HG03442 (cell line): ENCODE measurements around the gene CDK15.
"Not testable (repeated sequence)": the region's sequence is repeated elsewhere in the genome, so short reads cannot be mapped to it uniquely, and the experiment has no call there.

ENCODE experiments used
- ATAC-seq: cut with Tn5 transposase; IDR thresholded peaks from one replicate; pipeline ENCODE4 v1.9.1; 2021; ENCODE audit warnings: mild to moderate bottlenecking, moderate library complexity; ENCODE audit not compliant: unreplicated experiment

CDK15 gene

DNA sequence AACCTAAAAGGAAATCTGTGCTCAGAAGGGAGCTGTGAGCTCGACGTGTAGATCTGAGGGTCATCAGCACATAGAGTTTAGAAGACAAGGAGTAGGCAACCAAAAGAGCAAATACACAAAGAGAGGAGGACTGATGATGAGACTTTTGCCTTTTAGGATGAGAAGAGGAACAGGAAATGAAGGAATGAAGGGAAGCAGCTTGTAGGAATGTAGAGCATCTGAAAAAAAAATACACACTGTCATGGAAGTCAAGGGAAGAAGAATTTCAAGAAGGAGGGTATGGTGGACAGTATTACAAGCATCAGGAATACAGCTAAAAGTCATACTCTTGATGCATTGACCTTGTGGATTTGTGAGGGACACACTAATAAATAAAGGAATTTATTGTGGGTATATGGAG, 21.9 kb downstream of the CDK15 start:
- ATAC-seq, result no peak

DNA sequence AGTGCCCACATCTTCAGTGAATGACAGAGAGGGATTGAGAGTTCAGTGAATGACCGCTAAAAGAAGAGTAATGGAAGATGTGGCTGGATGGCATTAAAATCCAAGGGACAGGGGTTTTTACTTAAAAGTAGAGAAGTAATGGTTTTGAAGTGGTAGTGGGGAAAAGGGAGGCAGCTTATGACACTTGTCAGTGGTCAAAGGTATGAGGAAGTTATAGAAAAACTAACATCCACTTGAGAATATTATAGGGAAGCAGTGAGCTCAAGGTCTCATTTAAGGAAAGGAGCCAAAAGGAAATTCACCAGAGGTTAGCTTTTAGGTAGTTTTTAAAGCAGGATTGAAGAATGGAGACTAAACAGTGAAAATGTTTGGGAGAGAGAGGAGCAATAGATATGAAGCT, 24.3 kb downstream of the CDK15 start:
- ATAC-seq, result no peak

DNA sequence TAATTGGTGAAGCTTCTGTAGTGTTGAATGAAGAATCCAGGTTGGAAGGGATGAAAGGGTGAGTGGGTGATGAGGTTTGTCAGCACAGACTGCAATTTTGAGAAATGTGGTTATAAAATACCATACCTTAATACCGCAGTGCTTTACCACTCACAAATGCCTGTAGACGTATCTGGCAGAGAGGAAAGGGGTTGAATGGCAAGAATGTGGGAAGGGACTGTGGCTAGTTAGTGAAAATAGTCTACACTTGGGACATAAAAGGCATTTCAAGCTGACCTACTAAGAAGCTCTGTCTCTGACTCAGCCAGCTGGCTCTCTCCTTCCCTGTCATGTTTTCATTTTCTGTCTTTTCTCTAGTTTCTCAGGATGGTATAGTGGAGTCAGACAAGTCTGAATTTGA, 25.1 kb downstream of the CDK15 start:
- no peak for ATAC-seq

DNA sequence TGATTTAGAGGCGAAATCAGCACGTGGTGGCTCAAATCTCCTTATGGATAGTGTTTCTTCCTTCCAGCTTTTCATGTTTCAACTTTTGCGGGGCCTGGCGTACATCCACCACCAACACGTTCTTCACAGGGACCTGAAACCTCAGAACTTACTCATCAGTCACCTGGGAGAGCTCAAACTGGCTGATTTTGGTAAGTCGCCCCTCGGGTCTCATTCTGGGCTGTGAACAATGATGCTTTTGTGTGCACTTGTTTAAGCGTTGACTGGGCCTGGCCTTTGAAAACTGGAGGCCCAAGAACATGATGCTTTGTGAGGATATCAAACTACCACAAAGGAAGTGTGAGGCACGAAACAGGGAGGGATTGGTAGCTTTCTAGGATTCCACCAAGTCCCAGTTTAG, 27.4 kb downstream of the CDK15 start:
- ATAC-seq, result no peak

DNA sequence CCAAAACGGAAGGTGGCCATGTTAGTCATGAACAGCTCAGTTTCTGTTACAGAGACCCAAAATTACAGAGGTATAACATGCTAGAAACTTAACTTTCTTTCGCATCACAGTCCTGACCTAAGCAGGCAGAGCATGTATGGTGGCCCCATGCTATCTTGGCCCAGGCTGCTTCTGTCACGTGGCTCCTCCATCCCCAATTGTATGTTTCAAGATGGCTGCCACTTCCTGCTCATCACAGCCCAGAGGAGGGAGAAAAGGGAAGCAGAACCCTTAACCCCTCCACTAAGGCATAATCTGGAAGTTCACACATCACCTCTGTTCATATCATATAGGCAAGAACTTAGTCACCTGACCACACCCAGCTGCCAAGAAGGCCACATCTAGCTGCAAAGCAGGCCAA, 28.7 kb downstream of the CDK15 start:
- no peak for ATAC-seq

DNA sequence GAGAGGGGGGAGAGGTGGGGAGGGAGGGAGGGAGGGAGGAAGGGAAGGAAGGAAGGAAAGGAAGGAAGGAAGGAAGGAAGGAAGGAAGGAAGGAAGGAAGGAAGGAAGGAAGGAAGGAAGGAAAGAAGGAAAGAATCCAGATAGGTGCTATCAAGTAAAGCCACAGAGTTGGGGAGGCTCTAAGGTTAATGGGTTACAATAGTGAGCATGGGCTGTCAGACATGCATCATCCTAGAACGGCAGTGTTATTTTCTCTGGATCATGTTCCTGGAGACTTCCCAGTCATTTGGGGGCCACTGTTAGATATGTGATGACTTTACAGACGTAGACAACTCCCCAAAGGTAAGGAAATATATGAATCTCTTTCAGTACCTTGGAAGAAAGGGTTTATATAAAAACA, 31.1 kb downstream of the CDK15 start:
- no peak for ATAC-seq

DNA sequence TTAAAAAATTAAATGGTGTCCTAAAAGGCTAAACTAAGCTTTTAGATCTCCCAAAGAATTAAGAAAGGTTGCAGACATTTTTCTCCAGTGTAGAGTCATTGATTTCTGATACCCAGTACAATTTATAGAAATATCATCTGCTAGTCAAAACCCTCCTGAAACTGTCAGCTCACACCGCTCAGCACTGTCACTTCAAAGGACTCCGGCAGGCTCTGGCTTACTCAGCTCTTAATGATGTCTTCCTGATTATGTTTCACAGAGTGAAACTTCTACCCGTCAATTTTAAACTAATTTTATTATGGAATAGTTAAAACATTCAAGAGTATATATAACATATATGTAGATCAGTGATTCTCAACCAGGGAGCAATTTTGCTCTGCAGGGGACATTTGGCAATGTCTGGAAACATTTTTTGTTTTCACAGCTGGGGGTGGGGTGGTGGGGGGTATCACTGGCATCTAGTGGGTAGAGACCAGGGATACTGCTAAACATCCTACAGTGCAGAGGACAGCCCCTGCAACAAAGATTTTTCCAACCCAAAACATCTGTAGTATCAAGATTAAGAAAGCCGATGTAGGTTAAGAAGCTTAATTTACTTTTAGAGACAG, 31.6 kb downstream of the CDK15 start:
- ATAC-seq, result no peak

DNA sequence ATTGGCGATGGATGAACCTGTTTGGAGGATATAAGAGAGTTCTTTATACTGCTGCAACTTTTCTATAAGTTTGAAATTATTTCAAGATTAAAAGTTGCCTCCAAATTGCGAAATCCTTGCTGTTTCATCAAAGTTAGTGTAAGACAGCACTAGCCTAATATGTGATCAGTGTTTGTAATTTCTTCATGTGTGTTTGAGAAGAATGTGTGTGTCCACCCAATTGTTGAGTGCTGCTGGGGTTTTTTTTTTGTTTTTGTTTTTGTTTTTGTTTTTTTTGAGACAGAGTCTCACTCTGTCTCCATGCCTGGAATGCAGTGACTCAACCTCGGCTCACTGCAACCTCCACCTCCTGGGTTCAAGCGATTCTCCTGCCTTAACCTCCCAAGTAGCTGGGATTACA, 33.4 kb downstream of the CDK15 start:
- no peak for ATAC-seq

DNA sequence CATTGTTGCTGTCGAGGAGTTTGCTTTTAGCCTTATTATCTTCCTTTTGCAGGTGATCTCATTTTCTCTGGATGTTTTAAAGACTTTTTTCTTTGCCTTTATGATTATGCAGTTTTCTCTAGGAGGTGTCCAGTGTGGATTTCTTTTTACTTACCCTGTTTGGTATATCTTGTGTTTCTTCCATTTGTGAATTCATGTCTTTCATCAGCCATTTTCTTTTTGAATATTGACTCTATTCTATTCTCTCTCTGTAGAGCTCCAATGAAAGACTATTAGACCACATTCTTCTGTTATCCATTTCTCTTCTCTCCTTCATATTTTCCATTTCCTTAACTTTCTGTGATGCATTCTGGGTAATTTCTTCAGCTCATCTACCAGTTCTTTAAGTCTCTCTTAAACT, 34.4 kb downstream of the CDK15 start:
- ATAC-seq, result no peak

DNA sequence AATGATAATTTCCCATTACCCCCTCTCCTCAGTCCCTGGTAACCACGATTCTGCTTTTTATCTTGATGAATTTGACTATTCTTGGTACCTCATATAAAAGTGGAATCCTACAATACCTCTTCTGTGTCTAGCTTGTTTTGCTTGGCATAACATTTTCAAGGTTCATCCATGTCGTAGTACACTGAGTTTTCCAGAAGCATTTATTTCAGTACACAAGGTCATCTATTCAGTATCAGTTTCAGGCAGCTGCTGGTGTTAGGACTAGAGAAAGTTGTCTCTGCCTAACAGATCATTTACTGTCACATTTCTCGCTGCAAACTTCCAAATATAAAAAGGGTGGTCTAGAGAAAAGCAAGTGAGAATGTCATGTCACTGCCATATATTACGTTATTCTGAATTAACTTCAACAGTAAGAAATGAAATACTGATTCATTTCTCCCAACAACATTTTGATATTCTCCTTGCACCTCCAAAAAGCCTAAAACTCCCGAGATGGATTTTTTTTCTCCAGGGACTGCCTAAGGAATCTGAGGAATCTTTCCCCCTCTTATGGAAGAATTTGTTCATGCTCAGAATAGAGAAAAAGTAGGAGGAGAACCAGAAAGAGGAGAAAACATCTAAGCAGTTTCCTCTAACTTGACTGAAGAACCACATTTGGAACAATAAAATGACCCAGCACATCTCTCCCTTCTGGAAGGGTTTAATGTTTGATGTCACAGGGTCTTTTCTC, 36.0 kb downstream of the CDK15 start:
- ATAC-seq, result no peak

DNA sequence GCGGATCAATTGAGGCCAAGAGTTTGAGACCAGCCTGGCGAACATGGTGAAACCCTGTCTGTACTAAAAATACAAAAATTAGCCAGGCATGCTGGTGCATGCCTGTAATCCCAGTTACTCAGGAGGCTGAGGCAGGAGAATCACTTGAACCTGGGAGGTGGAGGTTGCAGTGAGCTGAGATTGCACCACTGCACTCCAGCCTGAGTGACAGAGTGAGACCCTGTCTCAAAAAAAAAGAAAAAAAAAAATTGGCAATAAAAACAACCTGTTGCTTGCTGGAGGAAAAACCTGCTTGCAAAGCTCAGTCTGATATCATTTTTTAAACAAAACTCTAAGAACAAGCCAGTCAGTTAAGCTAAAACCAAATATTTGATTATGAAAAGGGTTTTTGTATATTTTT, 38.6 kb downstream of the CDK15 start:
- not testable (repeated sequence) for ATAC-seq

DNA sequence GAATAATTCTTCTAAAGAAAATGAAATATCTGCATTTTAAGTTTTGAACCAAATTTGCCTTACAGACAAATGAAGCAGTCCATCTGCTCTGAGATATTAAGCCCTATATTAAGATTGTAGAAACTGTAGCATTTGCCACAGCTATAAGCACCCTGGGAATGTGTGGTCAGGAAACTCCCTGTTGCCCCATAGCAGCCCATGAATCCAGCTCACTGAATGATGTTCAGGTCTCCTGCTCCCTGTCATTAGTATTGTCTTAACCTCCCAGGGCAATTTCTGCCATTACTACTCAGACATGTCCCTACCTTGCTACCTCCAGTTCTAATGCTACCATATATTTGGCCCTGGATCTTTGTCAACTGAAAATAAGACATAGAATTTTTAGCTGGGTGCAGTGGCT, 41.1 kb downstream of the CDK15 start:
- ATAC-seq, result no peak

DNA sequence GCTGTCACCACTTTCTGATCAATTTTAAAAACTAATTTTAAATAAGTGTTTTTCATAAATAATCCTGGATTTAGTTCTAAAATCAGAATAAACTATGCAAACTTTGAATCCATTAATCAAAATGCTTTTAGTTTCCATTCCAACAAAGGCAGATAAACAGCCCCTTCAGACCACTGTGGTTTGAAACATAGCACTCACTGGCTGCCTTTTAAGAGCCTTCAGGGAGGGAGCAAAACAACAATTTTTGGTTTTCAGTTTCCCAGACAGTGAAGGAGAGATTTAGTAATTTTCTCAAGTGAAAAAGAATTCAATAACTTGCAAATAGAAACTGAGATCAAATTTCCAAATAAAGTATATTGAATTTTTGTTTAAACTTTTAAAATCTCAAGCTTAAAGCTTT, 46.1 kb downstream of the CDK15 start:
- ATAC-seq, result no peak

DNA sequence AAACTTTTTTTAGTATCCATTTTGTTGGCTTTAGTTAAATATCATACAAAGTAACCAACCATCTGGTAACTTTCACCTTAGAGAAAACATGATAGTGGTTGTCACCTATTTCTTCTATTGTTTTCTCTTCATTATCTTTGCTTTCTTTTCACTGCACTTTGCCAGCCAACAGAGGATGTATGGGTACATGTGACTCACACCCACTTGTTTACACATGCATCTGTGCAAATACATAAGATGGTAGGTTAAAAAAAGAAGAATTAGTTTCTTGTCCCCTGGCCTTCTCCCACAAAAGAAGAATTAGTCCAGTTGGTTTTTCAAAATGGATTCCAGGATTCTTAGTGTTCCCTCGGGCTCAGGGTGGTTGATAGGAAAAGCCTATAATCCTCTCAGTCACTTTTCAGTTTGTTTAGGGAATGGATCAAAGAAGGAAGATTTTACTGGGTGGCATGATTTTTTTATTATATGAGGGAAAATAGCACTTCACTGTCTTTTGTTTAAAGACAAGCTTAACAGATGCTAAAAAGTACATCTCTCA, 46.6 kb downstream of the CDK15 start:
- ATAC-seq, result no peak

DNA sequence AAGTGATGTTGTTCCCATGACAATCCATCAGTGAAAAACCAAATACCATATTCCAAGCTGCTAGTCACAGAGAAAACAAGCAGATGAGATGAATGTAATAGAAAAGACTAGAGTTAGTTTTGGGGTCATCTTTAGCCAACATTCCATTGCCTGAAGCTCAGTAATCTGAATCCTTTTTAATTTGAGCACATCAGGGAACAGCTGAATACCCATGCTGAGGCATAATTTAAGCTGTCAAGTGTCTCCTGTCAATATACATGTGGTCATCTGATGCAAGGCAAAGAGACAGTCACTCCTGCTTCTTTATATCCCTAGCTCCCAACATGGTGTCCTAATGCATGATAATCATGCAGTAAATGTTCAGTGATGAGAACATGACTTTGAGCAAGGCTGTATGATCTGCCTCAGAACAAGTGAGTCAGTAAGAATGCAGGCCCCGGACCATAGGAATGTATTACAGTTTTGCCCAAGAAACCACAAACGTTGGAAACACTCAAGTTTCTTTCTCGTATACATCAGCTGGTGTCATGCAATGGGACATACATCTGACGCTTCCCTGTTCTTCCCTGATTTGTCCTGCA, 48.0 kb downstream of the CDK15 start:
- ATAC-seq, result no peak

DNA sequence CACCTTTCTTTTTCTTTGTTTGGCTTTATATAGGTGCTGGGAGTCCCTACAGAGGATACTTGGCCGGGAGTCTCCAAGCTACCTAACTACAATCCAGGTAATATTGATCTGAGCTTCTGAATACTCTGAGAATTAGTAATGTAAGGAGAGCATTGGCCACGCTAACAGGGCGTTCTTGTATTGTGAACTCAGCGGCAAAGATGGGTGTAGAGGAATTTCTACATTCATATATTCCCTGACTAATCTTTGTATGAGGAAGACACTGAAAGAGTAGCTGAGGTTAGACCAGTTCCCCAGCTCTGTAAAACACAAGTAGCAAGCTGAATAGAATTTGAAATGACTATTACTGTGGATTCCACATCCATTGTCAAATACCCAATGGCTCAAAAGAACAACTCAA, 48.5 kb downstream of the CDK15 start:
- ATAC-seq, result no peak

DNA sequence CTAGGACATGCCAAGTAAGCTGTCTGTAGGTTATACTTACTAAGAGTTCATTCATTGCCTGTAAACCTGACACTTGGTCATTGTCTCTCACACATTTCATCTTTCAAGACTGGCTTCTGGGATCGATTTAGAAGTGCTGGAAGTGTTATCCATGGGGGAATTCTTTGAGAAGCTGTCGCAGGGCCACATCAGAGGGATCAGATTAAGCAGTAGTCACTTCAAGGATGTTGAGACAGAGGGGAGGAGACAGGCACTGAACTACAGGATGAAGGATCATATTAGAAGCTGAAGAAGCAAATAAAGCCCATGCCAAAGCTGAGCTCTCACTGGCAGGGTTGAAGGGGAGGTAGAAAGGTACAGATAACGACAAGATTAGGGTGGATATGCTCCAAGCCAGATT, 49.0 kb downstream of the CDK15 start:
- ATAC-seq, result no peak

DNA sequence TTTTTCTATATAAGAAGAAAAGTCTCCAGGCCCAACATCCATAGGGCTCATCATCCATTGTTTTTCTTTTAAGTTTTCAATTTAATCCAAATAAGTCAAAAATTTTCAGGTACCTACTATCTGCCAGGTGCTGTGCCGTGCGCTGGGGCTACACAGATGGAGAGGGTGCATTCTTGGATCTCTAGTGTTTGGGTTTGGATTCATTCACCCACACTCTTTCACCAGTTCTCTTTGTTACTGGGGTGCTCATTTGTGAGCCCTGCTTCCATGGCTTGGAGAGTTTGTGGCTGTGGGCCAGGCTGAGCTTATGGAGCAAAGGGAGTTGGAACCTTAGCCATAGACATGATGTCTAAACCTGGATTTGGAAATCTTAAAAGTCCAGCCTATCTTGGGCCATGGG, 51.0 kb downstream of the CDK15 start:
- ATAC-seq, result no peak

DNA sequence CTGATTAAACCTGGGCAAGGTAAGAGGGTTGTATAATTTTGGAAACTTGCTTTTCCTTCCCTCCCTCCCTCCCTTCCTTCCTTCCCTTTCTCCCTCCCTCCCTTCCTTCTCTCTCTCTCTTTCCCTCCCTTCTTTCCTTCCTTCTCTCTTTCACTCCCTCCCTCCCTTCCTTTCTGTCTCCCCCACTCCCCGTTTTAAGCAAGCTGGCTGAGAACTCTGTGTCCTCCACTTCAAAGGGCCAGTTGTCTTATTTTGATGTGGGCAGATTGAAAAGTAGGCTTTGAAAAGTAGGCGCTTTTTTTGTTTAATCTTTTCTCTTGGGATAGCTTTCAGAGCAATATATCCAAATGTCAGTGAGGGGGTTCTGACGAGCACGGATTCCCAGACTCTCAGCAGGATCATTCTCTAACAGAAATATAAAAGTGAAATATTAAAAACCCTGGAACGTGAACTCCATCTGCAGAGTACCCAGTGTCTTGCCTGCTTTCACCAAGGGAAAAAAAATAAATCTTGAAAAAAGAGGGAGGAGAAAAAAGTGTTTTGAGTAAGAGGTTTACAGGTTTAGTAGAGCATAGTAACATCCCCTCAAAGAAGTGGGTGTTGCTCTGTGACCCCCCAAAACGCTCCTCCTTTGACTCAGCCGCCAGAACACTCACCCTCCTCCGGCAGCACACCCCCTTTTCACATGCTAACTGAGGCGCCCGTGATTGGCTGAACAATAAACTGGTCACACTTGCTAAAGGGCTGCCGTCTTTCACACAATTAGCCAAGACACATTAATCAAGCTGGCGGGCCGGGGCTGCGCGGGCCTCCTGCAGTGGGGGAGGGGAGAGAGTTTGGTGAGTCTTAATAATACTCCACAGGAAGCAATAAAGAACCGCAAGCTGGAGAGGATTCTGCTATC, 52.2 kb downstream of the CDK15 start:
- no peak for ATAC-seq

DNA sequence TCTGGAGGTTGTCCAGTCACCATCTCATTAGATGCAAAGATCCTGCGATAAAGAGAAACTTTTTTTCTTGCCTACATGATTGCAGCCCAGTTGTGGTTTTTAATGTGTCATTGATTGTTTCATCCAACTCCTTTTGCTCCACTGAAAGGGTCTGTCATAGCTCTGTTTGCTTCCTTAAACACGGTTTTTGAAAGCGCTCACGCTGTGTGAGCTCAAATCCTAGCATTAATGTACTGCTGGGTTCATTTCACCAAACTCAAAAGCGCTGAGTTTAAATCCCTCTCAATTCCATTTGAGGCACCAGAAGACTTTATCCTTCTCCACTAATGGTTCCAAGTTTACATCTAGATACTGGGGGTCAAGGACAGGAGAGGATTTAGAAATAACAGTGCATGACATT, 53.6 kb downstream of the CDK15 start:
- no peak for ATAC-seq

DNA sequence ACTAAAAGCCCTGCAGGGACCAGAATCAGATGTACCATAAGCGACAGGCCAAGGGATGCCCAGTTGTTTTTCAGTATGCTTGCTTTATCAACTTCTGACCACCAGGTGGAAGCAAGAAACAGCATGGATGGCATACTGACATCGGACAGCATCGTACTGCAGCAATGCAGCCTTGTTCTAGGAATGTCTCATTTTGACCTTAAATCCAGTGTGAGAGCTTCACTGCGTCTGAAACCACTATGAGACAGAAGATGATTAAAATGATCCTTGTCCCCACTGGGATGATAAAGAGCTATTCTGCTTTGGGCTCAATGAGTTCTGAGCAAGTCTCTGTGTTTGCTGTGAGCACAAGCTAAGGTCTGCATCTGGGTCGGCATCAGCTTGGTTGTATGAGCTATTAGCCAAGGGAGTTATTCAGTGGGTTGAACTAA, 54.3 kb downstream of the CDK15 start:
- peak; percentile 70 for ATAC-seq
